ENCODE data around the gene TAF1A. TPM values are rescaled to one million over a fixed set of nuclear protein-coding genes. Genes with fewer than 3 reads are reported as not detected.

The TAF1A gene
- total and polyA plus RNA-seq, 10 of the 15 experiments (the other 5 are each of a cell fraction or from before 2014, with no cell fraction given) = 7.7 to 17.9 (median 12.0) TPM

GRCh38 chr1:222588135-222588534 lies 1.6 kb downstream of the TAF1A start (continued):
- TF ChIP-seq IRF3 (IDR thresholded peaks at IDR 0.05) = no peak
- TF ChIP-seq STAT3 (IDR thresholded peaks at IDR 0.05; ENCODE audit: low read depth, low read length) = no peak
- TF ChIP-seq, protein P1, sequence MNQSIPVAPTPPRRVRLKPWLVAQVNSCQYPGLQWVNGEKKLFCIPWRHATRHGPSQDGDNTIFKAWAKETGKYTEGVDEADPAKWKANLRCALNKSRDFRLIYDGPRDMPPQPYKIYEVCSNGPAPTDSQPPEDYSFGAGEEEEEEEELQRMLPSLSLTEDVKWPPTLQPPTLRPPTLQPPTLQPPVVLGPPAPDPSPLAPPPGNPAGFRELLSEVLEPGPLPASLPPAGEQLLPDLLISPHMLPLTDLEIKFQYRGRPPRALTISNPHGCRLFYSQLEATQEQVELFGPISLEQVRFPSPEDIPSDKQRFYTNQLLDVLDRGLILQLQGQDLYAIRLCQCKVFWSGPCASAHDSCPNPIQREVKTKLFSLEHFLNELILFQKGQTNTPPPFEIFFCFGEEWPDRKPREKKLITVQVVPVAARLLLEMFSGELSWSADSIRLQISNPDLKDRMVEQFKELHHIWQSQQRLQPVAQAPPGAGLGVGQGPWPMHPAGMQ (IDR thresholded peaks at IDR 0.05; ENCODE audit: borderline replicate concordance) = no peak
- no peak for TF ChIP-seq SUZ12 (IDR thresholded peaks at IDR 0.05; ENCODE audit: unreplicated experiment)
- TF ChIP-seq SREBF2 (IDR thresholded peaks at IDR 0.05; ENCODE audit: low read length) = no peak
- no peak for TF ChIP-seq BACH1 (IDR thresholded peaks at IDR 0.05; ENCODE audit: borderline replicate concordance)
- TF ChIP-seq CEBPZ (IDR thresholded peaks at IDR 0.05; ENCODE audit: low read depth, low read length) = no peak
- TF ChIP-seq RB1 (IDR thresholded peaks at IDR 0.05; ENCODE audit: borderline replicate concordance) = no peak
- TF ChIP-seq ATF2 (IDR thresholded peaks at IDR 0.05; ENCODE audit: low read length) = no peak
- no peak for TF ChIP-seq ZNF24 (IDR thresholded peaks at IDR 0.05)
- TF ChIP-seq, protein P2, sequence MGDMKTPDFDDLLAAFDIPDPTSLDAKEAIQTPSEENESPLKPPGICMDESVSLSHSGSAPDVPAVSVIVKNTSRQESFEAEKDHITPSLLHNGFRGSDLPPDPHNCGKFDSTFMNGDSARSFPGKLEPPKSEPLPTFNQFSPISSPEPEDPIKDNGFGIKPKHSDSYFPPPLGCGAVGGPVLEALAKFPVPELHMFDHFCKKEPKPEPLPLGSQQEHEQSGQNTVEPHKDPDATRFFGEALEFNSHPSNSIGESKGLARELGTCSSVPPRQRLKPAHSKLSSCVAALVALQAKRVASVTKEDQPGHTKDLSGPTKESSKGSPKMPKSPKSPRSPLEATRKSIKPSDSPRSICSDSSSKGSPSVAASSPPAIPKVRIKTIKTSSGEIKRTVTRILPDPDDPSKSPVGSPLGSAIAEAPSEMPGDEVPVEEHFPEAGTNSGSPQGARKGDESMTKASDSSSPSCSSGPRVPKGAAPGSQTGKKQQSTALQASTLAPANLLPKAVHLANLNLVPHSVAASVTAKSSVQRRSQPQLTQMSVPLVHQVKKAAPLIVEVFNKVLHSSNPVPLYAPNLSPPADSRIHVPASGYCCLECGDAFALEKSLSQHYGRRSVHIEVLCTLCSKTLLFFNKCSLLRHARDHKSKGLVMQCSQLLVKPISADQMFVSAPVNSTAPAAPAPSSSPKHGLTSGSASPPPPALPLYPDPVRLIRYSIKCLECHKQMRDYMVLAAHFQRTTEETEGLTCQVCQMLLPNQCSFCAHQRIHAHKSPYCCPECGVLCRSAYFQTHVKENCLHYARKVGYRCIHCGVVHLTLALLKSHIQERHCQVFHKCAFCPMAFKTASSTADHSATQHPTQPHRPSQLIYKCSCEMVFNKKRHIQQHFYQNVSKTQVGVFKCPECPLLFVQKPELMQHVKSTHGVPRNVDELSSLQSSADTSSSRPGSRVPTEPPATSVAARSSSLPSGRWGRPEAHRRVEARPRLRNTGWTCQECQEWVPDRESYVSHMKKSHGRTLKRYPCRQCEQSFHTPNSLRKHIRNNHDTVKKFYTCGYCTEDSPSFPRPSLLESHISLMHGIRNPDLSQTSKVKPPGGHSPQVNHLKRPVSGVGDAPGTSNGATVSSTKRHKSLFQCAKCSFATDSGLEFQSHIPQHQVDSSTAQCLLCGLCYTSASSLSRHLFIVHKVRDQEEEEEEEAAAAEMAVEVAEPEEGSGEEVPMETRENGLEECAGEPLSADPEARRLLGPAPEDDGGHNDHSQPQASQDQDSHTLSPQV (IDR thresholded peaks at IDR 0.05) = no peak
- TF ChIP-seq PBX3 (IDR thresholded peaks at IDR 0.05; ENCODE audit: insufficient replicate concordance, low read depth, low read length) = no peak
- no peak for TF ChIP-seq CREB1 (IDR thresholded peaks at IDR 0.05; ENCODE audit: low read depth)
- TF ChIP-seq BCLAF1 (IDR thresholded peaks at IDR 0.05) = no peak

Measured in GM12878 (cell line).